GM12865 (cell line): ENCODE measurements around the gene SS18.

ENCODE experiments used
- DNase-seq: peaks from one replicate; pipeline ENCODE4 v3.0.0; 2010; ENCODE audit warnings: low read depth
- H3K4me3 ChIP-seq: 2 replicates; pipeline ENCODE4 v1.5.1; 2011; ENCODE audit warnings: mild to moderate bottlenecking, low read depth, low read length, control low read depth
- TF ChIP-seq, protein P1 (sequence below): IDR thresholded peaks from 2 replicates; pipeline ENCODE4 v1.5.1; 2011; ENCODE audit warnings: low read length, control low read depth, low read depth, inconsistent platforms; ENCODE audit not compliant: insufficient read depth; ENCODE audit errors: missing control alignments

SS18 gene

DNA sequence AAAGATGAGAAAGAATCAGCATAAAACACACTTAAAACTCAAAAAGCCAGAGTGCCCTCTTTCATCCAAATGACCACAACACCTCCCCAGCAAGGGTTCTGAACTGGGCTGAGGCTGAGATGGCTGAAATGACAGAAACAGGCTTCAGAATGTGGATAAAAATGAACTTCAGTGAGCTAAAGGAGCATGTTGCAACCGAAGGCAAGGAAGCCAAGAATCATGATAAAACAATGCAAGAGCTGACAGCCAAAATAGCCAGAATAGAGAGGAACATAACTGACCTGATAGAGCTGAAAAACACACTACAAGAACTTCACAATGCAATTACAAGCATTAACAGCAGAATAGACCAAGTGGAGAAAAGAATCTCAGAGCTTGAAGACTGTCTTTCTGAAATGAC lies 31.1 kb upstream of the SS18 start:
- TF ChIP-seq, protein P1, sequence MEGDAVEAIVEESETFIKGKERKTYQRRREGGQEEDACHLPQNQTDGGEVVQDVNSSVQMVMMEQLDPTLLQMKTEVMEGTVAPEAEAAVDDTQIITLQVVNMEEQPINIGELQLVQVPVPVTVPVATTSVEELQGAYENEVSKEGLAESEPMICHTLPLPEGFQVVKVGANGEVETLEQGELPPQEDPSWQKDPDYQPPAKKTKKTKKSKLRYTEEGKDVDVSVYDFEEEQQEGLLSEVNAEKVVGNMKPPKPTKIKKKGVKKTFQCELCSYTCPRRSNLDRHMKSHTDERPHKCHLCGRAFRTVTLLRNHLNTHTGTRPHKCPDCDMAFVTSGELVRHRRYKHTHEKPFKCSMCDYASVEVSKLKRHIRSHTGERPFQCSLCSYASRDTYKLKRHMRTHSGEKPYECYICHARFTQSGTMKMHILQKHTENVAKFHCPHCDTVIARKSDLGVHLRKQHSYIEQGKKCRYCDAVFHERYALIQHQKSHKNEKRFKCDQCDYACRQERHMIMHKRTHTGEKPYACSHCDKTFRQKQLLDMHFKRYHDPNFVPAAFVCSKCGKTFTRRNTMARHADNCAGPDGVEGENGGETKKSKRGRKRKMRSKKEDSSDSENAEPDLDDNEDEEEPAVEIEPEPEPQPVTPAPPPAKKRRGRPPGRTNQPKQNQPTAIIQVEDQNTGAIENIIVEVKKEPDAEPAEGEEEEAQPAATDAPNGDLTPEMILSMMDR = no peak
- DNase-seq = no peak
- H3K4me3 ChIP-seq = no peak overlapping the region

DNA sequence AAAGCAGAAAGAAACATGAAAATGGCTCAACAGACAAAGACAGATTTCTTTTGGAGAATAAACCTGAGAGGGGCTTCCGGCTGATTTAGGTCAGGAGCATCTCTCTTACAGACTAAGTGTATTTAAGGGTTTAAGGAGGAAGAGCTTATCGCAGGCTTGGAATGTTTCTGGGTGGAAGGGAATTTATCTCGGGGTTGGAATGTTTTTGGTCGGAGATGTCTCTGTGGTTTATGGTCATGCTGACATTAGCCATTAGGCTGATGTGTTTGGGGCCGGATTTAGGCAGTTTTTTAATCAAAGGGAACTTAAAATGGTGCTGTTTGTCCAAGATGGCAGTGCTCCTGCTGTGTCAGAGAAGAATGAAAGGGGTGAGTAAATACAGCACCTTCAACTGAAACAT lies 28.8 kb upstream of the SS18 start:
- H3K4me3 ChIP-seq = no peak overlapping the region
- DNase-seq = no peak
- TF ChIP-seq, protein P1 = no peak

DNA sequence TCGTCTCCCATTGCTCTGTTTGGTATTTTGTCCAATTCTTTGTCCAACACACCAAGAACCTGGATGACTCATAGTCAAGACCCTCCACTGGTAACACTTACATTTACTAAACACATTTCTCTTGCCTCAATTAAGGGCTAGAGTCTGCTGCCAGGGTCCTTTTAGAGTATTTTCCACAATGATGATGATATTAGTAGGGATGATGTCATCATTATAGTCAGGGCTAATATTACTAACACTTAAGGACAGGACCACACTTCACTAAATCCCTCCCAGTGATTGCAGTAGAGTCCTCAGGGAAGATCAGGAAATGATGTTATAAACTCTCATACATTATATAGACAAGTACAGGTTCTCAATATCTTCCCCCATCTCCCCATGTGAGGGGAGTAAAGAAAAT lies 13.6 kb upstream of the SS18 start:
- H3K4me3 ChIP-seq = no peak overlapping the region
- TF ChIP-seq, protein P1 = no peak
- no peak for DNase-seq

DNA sequence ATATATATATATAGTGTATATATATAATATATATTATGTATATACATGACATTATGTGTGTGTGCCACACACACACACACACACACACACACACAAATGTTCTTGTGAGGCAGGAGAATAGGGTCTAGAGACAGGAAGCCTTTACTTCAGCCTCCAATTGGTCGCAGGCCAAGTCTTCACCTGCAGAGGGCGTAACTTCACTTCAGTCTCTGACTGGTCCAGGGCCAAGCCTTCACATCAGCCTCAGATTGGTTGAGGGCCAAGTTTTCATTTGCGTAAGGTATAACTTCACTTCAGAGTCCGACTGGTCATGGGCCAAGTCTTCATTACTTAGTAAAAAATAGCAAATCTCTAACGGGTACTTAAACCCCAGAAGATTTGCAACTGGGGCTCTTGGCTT lies 13.2 kb upstream of the SS18 start:
- DNase-seq = peak; percentile 60

DNA sequence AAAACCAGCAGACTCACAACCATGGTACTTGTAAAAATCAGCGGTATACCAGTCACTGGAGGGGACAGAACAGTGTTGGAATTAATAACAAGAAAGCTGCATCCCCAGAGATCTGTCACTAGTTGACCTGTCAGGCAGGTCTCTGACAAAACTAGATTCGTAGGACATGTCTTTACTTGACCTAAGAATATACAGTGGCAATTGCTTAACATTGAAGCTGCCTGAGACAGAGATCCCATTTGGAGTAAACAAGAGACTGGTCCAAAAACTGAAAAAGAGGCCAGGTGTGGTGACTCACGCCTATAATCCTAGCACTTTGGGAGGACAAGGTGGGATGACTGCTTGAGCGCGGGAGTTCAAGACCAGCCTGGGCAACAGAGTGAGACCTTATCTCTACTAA lies 7.2 kb upstream of the SS18 start:
- TF ChIP-seq, protein P1 = no peak
- no peak overlapping the region for H3K4me3 ChIP-seq
- no peak for DNase-seq

More for the DNA sequence above, 13.2 kb upstream of the SS18 start:
- TF ChIP-seq, protein P1 = peak; percentile 40
- no peak overlapping the region for H3K4me3 ChIP-seq

DNA sequence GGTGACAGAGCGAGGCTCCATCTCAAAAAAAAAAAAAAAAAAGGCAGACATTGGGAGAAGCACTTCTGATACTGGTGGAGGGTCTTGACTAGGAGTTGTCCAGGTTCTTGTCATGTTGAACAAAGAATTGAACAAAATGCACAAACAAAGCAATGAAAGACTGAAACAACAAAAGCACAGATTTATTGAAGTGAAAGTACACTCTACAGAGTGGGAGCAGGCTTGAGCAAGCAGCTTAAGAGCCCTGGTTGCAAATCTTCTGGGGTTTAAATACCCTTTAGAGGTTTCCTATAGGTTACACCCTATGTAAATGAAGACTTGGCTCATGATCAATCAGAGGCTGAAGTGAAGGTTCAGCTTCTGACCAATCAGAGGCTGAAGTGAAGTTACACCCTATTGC lies 6.4 kb upstream of the SS18 start:
- H3K4me3 ChIP-seq = no peak overlapping the region
- TF ChIP-seq, protein P1 = no peak
- no peak for DNase-seq

DNA sequence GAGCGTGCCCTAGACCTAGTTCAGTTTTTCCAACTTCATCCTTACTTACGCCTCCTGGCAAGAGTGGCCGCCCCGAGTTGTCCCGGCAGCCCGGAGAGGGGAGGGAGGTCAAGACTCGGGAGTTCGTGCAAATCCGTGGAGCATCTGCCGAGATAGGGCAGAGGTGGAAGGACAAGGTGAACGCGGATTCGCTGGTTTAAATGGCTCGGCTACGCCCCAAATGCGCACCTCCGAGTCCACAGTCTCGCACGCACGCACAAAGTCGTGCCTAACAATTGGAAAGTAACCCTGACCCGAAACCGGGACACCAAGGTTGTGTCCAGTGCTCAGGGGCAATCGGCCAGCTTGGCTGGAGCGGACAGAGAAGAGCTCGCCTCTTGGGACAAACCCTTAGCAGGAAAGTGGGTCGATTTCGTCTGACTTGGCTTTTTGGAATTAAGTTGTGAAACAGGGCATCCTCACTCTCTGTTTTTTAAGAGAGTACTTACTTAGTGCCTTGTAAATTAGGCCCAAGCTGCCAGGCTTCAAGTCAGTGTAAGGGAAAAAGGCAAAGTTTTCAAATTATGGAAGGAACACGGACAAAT lies 726 bp upstream of the SS18 start:
- H3K4me3 ChIP-seq = peak overlapping the region; percentile 98
- TF ChIP-seq, protein P1 = no peak
- DNase-seq = peak; percentile 89
